PFSK-1 (cell line): ENCODE results near the gene PCBP4.

Experiments
- FOXP2 ChIP-seq: optimal IDR thresholded peaks from 2 replicates; pipeline ENCODE3; 2011; ENCODE audit warnings: borderline replicate concordance, control low read depth, inconsistent platforms; ENCODE audit not compliant: insufficient read depth; ENCODE audit errors: extremely low read length, extremely low read depth
- POLR2AphosphoS5 ChIP-seq: IDR thresholded peaks from 2 replicates; pipeline ENCODE4 v1.6.1; 2012; ENCODE audit warnings: low read depth, mild to moderate bottlenecking, control low read depth, low read length, moderate library complexity
- SIN3A ChIP-seq: IDR thresholded peaks from 2 replicates; pipeline ENCODE4 v1.6.1; 2012; ENCODE audit warnings: mild to moderate bottlenecking, low read length, moderate library complexity, borderline replicate concordance; ENCODE audit not compliant: insufficient read depth
- TAF1 ChIP-seq: IDR thresholded peaks from 2 replicates; pipeline ENCODE4 v1.6.1; 2012; ENCODE audit warnings: low read length, control low read depth, borderline replicate concordance; ENCODE audit not compliant: insufficient read depth
- TF ChIP-seq, protein P1 (sequence below), 2 experiments: IDR thresholded peaks; 2 replicates each; pipeline versions ENCODE4 v1.6.1 to v1.8.0; 2011 to 2012; ENCODE audit warnings: low read depth in 2 of 2, low read length in 2 of 2, control low read depth in 1 of 2, inconsistent platforms in 1 of 2, mild to moderate bottlenecking in 1 of 2, moderate library complexity in 1 of 2; ENCODE audit not compliant: insufficient read depth in 1 of 2

The PCBP4 gene

DNA sequence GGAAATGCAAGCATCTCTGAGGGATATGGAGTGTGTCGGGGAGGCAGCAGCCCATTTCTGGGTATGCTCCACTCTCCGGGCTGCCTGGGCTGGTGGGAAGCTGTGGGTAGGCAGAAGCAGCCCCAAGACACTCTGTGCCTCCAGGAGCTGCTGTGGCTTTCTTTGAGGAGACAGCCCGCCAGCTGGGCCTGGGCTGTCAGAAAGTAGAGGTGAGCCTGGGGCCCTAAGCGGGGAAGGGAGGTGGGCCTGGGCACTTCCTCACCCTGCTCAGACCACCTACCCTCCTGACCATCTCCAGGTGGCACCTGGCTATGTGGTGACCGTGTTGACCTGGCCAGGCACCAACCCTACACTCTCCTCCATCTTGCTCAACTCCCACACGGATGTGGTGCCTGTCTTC lies 17.8 kb upstream of the PCBP4 start:
- TF ChIP-seq POLR2AphosphoS5 (no peak), FOXP2 (no peak), TAF1 (no peak), SIN3A (no peak)
- TF ChIP-seq, protein P1, sequence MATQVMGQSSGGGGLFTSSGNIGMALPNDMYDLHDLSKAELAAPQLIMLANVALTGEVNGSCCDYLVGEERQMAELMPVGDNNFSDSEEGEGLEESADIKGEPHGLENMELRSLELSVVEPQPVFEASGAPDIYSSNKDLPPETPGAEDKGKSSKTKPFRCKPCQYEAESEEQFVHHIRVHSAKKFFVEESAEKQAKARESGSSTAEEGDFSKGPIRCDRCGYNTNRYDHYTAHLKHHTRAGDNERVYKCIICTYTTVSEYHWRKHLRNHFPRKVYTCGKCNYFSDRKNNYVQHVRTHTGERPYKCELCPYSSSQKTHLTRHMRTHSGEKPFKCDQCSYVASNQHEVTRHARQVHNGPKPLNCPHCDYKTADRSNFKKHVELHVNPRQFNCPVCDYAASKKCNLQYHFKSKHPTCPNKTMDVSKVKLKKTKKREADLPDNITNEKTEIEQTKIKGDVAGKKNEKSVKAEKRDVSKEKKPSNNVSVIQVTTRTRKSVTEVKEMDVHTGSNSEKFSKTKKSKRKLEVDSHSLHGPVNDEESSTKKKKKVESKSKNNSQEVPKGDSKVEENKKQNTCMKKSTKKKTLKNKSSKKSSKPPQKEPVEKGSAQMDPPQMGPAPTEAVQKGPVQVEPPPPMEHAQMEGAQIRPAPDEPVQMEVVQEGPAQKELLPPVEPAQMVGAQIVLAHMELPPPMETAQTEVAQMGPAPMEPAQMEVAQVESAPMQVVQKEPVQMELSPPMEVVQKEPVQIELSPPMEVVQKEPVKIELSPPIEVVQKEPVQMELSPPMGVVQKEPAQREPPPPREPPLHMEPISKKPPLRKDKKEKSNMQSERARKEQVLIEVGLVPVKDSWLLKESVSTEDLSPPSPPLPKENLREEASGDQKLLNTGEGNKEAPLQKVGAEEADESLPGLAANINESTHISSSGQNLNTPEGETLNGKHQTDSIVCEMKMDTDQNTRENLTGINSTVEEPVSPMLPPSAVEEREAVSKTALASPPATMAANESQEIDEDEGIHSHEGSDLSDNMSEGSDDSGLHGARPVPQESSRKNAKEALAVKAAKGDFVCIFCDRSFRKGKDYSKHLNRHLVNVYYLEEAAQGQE (IDR thresholded peaks at IDR 0.05; ENCODE audit: insufficient read depth in 1 of 2, low read depth in 2 of 2, low read length in 2 of 2) = no peak

DNA sequence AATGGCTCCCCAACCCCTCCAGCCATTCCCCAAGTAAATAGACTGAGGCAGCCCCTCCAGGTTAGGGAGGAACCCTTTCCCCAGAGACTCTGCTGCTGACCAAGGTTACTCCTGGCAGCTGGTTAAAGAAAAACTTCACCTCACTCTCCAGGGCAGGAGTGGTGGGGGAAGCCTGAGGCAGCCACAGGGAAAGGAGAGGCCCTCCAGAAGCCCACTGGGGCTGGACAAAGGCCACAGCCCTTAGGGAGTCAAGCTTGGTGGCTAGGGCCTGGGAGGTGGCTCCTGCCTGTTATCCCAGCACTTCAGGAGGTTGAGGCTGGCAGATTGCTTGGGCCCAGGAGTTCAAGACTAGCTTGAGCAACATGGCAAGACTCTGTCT lies 17.0 kb upstream of the PCBP4 start:
- TF ChIP-seq, protein P1 (IDR thresholded peaks at IDR 0.05; ENCODE audit: insufficient read depth in 1 of 2, low read depth in 2 of 2, low read length in 2 of 2) = no peak
- TF ChIP-seq TAF1 = no peak
- no peak for TF ChIP-seq POLR2AphosphoS5
- no peak for TF ChIP-seq SIN3A
- no peak for TF ChIP-seq FOXP2

DNA sequence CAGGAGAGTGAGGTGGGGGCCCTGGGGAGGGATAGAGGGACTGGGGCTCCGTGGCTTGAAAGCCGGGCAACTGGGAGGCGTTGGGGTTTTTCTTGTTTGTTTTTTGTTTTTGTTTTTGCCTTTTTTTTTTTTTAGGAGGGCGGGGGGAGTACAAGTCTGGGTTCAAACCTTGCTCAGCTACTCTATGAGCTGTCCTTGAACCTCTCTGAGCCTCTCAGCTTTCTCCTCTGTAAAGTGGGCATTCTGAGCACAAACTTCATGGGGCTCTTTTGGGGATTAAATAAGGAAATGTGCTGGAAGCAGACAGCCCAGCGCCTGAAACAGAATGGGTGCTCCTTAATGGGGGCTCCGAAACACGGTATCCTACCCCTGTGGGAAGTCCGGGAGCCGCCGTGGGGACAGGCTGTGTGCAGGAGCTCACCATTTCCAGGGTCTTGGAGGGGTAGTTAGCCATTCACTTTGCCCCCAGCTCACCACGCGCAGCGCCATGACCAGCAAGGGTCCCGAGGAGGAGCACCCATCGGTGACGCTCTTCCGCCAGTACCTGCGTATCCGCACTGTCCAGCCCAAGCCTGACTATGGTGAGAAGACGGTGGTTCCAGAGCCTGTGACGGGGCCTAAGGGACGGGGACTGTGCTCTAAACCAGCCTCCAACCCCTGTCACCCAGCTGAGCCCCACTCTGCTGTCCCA lies 16.5 kb upstream of the PCBP4 start:
- TF ChIP-seq TAF1 (no peak), POLR2AphosphoS5 (no peak), FOXP2 (no peak), SIN3A (no peak)
- TF ChIP-seq, protein P1 (IDR thresholded peaks at IDR 0.05; ENCODE audit: insufficient read depth in 1 of 2, low read depth in 2 of 2, low read length in 2 of 2) = no peak

DNA sequence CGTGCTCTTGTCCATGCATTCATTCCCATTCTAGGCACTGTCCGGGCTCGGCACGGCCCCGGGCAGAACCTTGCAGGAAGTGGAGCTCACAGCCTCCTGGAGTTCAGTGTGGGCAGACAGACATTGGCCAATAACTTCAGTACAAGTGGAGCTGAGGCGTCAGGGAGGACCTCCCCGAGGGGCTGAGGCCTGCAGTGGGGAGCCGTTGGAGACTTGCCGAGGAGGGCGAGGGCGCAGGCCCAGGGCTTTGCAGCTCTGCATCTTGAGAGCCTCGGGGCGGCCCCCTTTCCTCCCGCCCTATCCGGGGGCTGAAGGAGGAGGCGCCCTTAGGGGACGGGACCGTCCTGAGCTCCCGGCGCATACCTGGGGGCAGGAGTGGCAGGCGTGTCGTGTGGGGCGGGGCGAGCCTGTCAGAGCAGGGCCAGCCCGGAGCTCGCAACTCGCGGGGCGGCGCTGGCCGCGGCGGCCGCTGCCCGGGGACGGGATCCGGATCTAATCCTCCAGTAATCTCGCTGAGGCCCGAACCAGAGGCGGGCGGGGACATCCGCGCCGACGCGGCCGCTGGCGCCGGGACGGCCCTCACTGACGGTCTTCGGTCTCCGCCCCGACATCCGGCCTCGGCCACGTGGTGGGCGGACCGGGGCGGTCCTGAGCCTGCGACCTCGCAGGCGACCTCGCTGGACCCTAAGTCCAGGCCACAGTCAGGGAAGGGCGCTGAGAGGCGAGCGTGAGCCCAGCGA lies 15.8 kb upstream of the PCBP4 start, which contains the start of gene ACY1:
TSS of gene ACY1 (plus strand) at position 698 of the 740 bp plus-strand sequence. CDS start 530 bp downstream, outside the sequence.
- TF ChIP-seq SIN3A = no peak
- TF ChIP-seq, protein P1 (IDR thresholded peaks at IDR 0.05; ENCODE audit: insufficient read depth in 1 of 2, low read depth in 2 of 2, low read length in 2 of 2) = no peak; a peak in 1 of 4 replicates
- peak; percentile 73; the same call in 1 of the 2 replicates for TF ChIP-seq TAF1
- TF ChIP-seq POLR2AphosphoS5 = peak; percentile 86
- TF ChIP-seq FOXP2 = no peak
